ENCODE data around the gene NDUFS6.

NDUFS6 gene

DNA sequence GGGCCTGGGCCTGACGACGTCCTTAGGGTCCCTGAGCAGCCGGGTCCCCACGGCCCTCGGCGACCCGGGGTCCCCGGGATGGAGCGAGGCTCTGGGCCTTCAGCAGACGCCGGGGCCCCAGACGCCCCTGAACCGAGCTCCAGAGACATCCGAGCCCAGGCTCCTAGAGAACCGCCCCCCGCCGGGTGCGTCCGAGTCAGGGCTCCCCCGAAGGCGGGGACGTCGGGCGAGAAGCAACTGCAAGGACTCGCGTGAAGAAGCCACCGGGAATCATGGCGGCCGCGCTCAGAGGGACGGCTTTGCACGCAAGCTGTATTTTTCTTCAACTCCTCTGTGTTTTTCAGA is 56.0 kb downstream of the NDUFS6 start:
- H3K27ac ChIP-seq, result no peak overlapping the region
- ChIA-PET CTCF (no interaction called here), POLR2A (ENCODE audit: low non-redundant PET) (no interaction called here)
- TF ChIP-seq CTCF (conservative IDR thresholded peaks at IDR 0.05; ENCODE audit: low read depth), result no peak
- no peak for DNase-seq (ENCODE audit: low spot score)

- no peak for TF ChIP-seq CTCF (conservative IDR thresholded peaks at IDR 0.05; ENCODE audit: low read depth)
- DNase-seq (ENCODE audit: low spot score), result no peak
- ChIA-PET POLR2A (ENCODE audit: low non-redundant PET) (no interaction called here), CTCF (no interaction called here)
- H3K27ac ChIP-seq, result no peak overlapping the region
These were observed 57.2 kb downstream of the NDUFS6 start for GRCh38 chr5:1858436-1858835.

- no peak for TF ChIP-seq CTCF (conservative IDR thresholded peaks at IDR 0.05; ENCODE audit: low read depth)
- H3K27ac ChIP-seq, result no peak overlapping the region
- ChIA-PET CTCF (no interaction called here), POLR2A (ENCODE audit: low non-redundant PET) (no interaction called here)
- DNase-seq (ENCODE audit: low spot score), result no peak
These were observed 57.9 kb downstream of the NDUFS6 start for GRCh38 chr5:1859099-1859498.

- no peak overlapping the region for H3K27ac ChIP-seq
- no peak for DNase-seq (ENCODE audit: low spot score)
- TF ChIP-seq CTCF (conservative IDR thresholded peaks at IDR 0.05; ENCODE audit: low read depth), result no peak
- CTCF ChIA-PET, result no interaction called here
- POLR2A ChIA-PET (ENCODE audit: low non-redundant PET), result no interaction called here
These were observed 58.9 kb downstream of the NDUFS6 start for GRCh38 chr5:1860021-1860610.

DNA sequence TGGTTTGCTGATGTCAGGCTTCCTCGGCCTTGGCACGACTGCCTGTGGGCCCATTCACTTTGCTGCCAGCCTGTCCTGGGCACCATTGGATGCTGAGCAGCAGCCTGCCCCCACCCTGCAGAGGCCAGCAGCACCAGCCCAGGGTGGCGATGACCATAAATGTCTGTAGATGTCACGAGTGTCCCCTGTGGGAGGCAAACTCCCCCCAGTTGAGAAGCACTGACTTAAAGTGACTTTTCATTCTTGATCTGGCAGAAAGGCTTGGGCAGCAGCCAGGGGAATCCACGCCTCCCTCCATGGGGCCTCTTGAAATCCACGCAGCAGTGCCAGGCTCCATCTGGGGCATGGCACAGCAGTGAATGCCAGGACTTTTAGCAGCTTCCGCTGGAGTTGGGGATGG is 59.7 kb downstream of the NDUFS6 start:
- ChIA-PET POLR2A (ENCODE audit: low non-redundant PET) (no interaction called here), CTCF (no interaction called here)
- no peak overlapping the region for H3K27ac ChIP-seq
- TF ChIP-seq CTCF (conservative IDR thresholded peaks at IDR 0.05; ENCODE audit: low read depth), result no peak
- no peak for DNase-seq (ENCODE audit: low spot score)

GRCh38 chr5:1864896-1865440 is 63.8 kb downstream of the NDUFS6 start:
- POLR2A ChIA-PET (ENCODE audit: low non-redundant PET), result no interaction called here
- H3K27ac ChIP-seq, result no peak overlapping the region

More at GRCh38 chr5:1864896-1865440, 63.8 kb downstream of the NDUFS6 start:
- CTCF ChIA-PET, result no interaction called here
- no peak for DNase-seq (ENCODE audit: low spot score)
- no peak for TF ChIP-seq CTCF (conservative IDR thresholded peaks at IDR 0.05; ENCODE audit: low read depth)
